B cell (primary cell): ENCODE data around the gene PAPPA. TPM values are rescaled to one million over a fixed set of nuclear protein-coding genes. Genes with fewer than 3 reads are reported as not detected.

Source experiments
- ATAC-seq: fragments of 200-7000 bp; cut with Tn5 transposase; one replicate; pipeline ENCODE4 v1.10.0; 2021; ENCODE audit warnings: low read depth, mild to moderate bottlenecking, moderate number of reproducible peaks, moderate library complexity
- CTCF ChIA-PET: fragments of 350-600 bp; sonication (Branson Sonifier 250); formaldehyde crosslinking; loops from one replicate; lab custom pipeline; 2021; ENCODE audit warnings: antibody characterized with exemption, inconsistent platforms; lab: Charles Lee
- POLR2A ChIA-PET: fragments of 350-600 bp; sonication (Branson Sonifier 250); formaldehyde crosslinking; loops from one replicate; lab custom pipeline; 2021; ENCODE audit warnings: antibody characterized with exemption; lab: Charles Lee
- DNase-seq: peaks from one replicate; pipeline ENCODE4 v3.0.0; 2013
- H2AFZ ChIP-seq: 2 replicates; pipeline ENCODE4 v1.6.1; 2012; ENCODE audit warnings: mild to moderate bottlenecking, low read depth, low read length; ENCODE audit not compliant: insufficient read depth, poor library complexity, severe bottlenecking
- H3K27ac ChIP-seq, 2 donors: 1 replicate in 1 of 2; 2 replicates in 1 of 2; pipeline ENCODE4 v1.5.1; 2012 to 2013; ENCODE audit warnings: low read length in 2 of 2, mild to moderate bottlenecking in 2 of 2, moderate library complexity in 1 of 2
- H3K27me3 ChIP-seq, 4 experiments: fragments of 200-600 bp in 1 of 4; sonication (generic) in 1 of 4; replicated peaks in 1 of 4; 1 replicate in 2 of 4; 2 replicates in 2 of 4; pipeline versions ENCODE4 v1.6.1 to v1.7.0; 2013 to 2016; ENCODE audit warnings: low read length in 3 of 4, mild to moderate bottlenecking in 2 of 4, mixed read lengths in 1 of 4, moderate library complexity in 1 of 4; ENCODE audit not compliant: insufficient read depth in 4 of 4, control insufficient read depth in 3 of 4; ENCODE audit errors: control extremely low read depth in 1 of 4
- H3K36me3 ChIP-seq, 2 experiments: replicated peaks in 1 of 2; 1 replicate in 1 of 2; 2 replicates in 1 of 2; pipeline versions ENCODE4 v1.6.1 to v1.7.1; 2013; ENCODE audit warnings: low read length in 1 of 2; ENCODE audit not compliant: insufficient read depth in 2 of 2, control insufficient read depth in 1 of 2; ENCODE audit errors: control extremely low read depth in 1 of 2, extremely low read depth in 1 of 2
- H3K4me1 ChIP-seq, 2 donors: fragments of 200-600 bp in 1 of 2; sonication (generic) in 1 of 2; 1 replicate in 1 of 2; 2 replicates in 1 of 2; pipeline versions ENCODE4 v1.5.1 to v1.6.1; 2013 to 2017; ENCODE audit warnings: low read length in 2 of 2; ENCODE audit not compliant: control insufficient read depth in 2 of 2, insufficient read depth in 2 of 2
- H3K4me2 ChIP-seq: replicated peaks from 2 replicates; pipeline ENCODE3; 2012; ENCODE audit warnings: mild to moderate bottlenecking, low read depth, low read length; ENCODE audit not compliant: poor library complexity, severe bottlenecking
- H3K4me3 ChIP-seq, 5 experiments: fragments of 200-600 bp in 1 of 5; sonication (generic) in 1 of 5; 1 replicate in 3 of 5; 2 replicates in 2 of 5; pipeline versions ENCODE4 v1.5.1 to v1.7.0; 2011 to 2016; ENCODE audit warnings: low read length in 4 of 5, mild to moderate bottlenecking in 4 of 5, low read depth in 2 of 5, control low read depth in 1 of 5, moderate library complexity in 1 of 5; ENCODE audit not compliant: insufficient read depth in 1 of 5; ENCODE audit errors: control extremely low read depth in 1 of 5, extremely low read depth in 1 of 5
- H3K79me2 ChIP-seq: fragments of 200-600 bp; sonication (generic); one replicate; pipeline ENCODE4 v1.6.0; 2016; ENCODE audit warnings: low read length; ENCODE audit not compliant: control insufficient read depth, insufficient read depth
- H3K9ac ChIP-seq: fragments of 200-600 bp; sonication (generic); 2 replicates; pipeline ENCODE4 v1.6.1; 2017; ENCODE audit warnings: mild to moderate bottlenecking, low read length, moderate library complexity
- H3K9me3 ChIP-seq, 3 donors: one replicate each; pipeline versions ENCODE4 v1.6.1 to v1.7.1; 2013; ENCODE audit warnings: low read length in 2 of 3; ENCODE audit not compliant: control insufficient read depth in 2 of 3, insufficient read depth in 1 of 3; ENCODE audit errors: control extremely low read depth in 1 of 3
- H4K20me1 ChIP-seq: 2 replicates; pipeline ENCODE4 v1.6.0; 2012; ENCODE audit warnings: mild to moderate bottlenecking, low read length; ENCODE audit not compliant: insufficient read depth, control insufficient read depth, poor library complexity, severe bottlenecking
- H3K27ac Mint-ChIP-seq: one replicate; pipeline ENCODE4 v1.8.0; 2021; ENCODE audit warnings: mixed read lengths
- H3K27me3 Mint-ChIP-seq: one replicate; pipeline ENCODE4 v1.8.0; 2021; ENCODE audit warnings: mixed read lengths
- H3K4me1 Mint-ChIP-seq: one replicate; pipeline ENCODE4 v1.8.0; 2021; ENCODE audit warnings: mixed read lengths
- H3K4me3 Mint-ChIP-seq: one replicate; pipeline ENCODE4 v1.8.0; 2021; ENCODE audit warnings: mixed read lengths
- H3K9me3 Mint-ChIP-seq: one replicate; pipeline ENCODE4 v1.8.0; 2022; ENCODE audit warnings: mixed read lengths; ENCODE audit not compliant: insufficient read depth
- CTCF ChIP-seq: fragments of 200-600 bp; IDR thresholded peaks from one replicate; pipeline ENCODE4 v1.8.0; 2022; ENCODE audit warnings: antibody characterized with exemption, mild to moderate bottlenecking
- EZH2 ChIP-seq: IDR thresholded peaks from 2 replicates; pipeline ENCODE4 v1.6.1; 2012; ENCODE audit warnings: borderline replicate concordance, low read depth, mild to moderate bottlenecking, moderate library complexity, low read length; ENCODE audit not compliant: insufficient read depth, poor library complexity, severe bottlenecking
- WGBS: methylation state at CpG from one replicate; pipeline ENCODE4 v1.1.5; 2013; ENCODE audit warnings: missing lambda C conversion rate; ENCODE audit not compliant: insufficient coverage; 5-methylcytosine and 5-hydroxymethylcytosine counted together
- intact Hi-C: fragments of 100-400 bp; cut with micrococcal nuclease; formaldehyde crosslinking; loops from one replicate; pipeline ENCODE4 v1.10.0; 2022
- polyA plus RNA-seq: library from polyadenylated mRNA; depleted of rRNA; stranded (reverse); fragments of >200 nt; gene quantifications from 2 replicates; pipeline ENCODE4 v1.2.3, GENCODE V29; 2012
- total RNA-seq, 2 donors: library from RNA; stranded (reverse); fragments of 120-200 nt in 1 of 2; gene quantifications; 1 replicate in 1 of 2; 2 replicates in 1 of 2; pipeline versions ENCODE4 v1.2.3 to v1.2.4, GENCODE V29; 2013 to 2022

PAPPA gene
- total and polyA plus RNA-seq, 2 donors (not counting 1 experiment from before 2014, with no cell fraction given), result not detected

DNA sequence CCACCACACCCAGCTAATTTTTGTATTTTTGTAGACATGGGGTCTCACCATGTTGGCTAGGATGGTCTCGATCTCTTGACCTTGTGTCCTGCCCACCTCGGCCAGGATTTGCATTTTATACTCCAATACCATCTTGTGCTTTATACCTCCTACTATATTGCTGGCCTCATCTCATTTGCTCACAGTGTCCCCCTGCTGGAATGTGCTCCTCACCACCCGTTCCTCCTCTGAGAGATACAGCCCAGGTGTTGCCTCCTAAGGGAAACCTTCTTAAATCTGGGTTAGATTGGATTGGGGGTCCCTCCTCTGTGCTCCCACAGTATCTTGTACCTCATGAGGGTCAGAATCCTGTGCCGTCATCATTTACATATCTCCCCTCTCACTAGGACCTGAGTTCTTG lies 131.7 kb downstream of the PAPPA start:
- Mint-ChIP-seq H3K4me3 (no peak overlapping the region), H3K27me3 (peaks cover 6% of the 10 kb centered on the region), H3K27ac (no peak overlapping the region), H3K4me1 (no peaks in the 10 kb centered on the region), H3K9me3 (no peaks in the 10 kb centered on the region)
- POLR2A ChIA-PET, result no interaction called here
- no peak overlapping the region for H2AFZ ChIP-seq
- TF ChIP-seq EZH2 (no peak), CTCF (no peak)
- no peak for DNase-seq
- H3K9me3 ChIP-seq, result no peaks in the 10 kb centered on the region
- WGBS, result 100% methylated on average over 1 of the region's 4 CpGs
- no peaks in the 10 kb centered on the region for H3K79me2 ChIP-seq
- CTCF ChIA-PET, result no interaction called here
- H3K36me3 ChIP-seq, result no peaks in the 10 kb centered on the region
- ATAC-seq, result no peak
- H3K4me3 ChIP-seq, result no peak overlapping the region
- H3K9ac ChIP-seq, result no peak overlapping the region
- no peak overlapping the region for H3K27ac ChIP-seq
- intact Hi-C loops, result no loop called here
- H3K27me3 ChIP-seq, result no peaks in the 10 kb centered on the region
- no peaks in the 10 kb centered on the region for H3K4me1 ChIP-seq
- H4K20me1 ChIP-seq, result no peaks in the 10 kb centered on the region
- H3K4me2 ChIP-seq, result no peak overlapping the region

GRCh38 chr9:116286297-116286696 lies 132.7 kb downstream of the PAPPA start:
- H3K9me3 ChIP-seq, result no peaks in the 10 kb centered on the region
- no peak overlapping the region for H3K4me3 ChIP-seq
- no peak overlapping the region for H3K9ac ChIP-seq
- no peaks in the 10 kb centered on the region for H3K36me3 ChIP-seq
- intact Hi-C loops, result no loop called here
- no peak overlapping the region for H3K27ac ChIP-seq
- Mint-ChIP-seq H3K27ac (no peak overlapping the region), H3K9me3 (no peaks in the 10 kb centered on the region), H3K4me1 (no peaks in the 10 kb centered on the region), H3K4me3 (no peak overlapping the region), H3K27me3 (peaks cover 6% of the 10 kb centered on the region)
- no peaks in the 10 kb centered on the region for H4K20me1 ChIP-seq
- DNase-seq (no peak), ATAC-seq (no peak)
- TF ChIP-seq CTCF, result no peak
- no peak for TF ChIP-seq EZH2
- H3K79me2 ChIP-seq, result no peaks in the 10 kb centered on the region
- H3K4me2 ChIP-seq, result no peak overlapping the region
- H3K27me3 ChIP-seq, result no peaks in the 10 kb centered on the region
- CTCF ChIA-PET, result no interaction called here
- POLR2A ChIA-PET, result no interaction called here
- no peaks in the 10 kb centered on the region for H3K4me1 ChIP-seq
- 33% methylated on average over 2 of the region's 9 CpGs for WGBS
- no peak overlapping the region for H2AFZ ChIP-seq
